Breast epithelium (tissue), 3 donors: ENCODE measurements around the gene C12orf57.

ENCODE experiments used
- POLR2A ChIP-seq: fragments of 450-650 bp; IDR thresholded peaks from one replicate; pipeline ENCODE4 v1.6.1; 2016; ENCODE audit warnings: antibody characterized with exemption, mild to moderate bottlenecking, moderate library complexity
- POLR2AphosphoS5 ChIP-seq, 3 donors: sonication (generic); formaldehyde crosslinking; IDR thresholded peaks; one replicate each; pipeline ENCODE4 v1.6.1; 2017; ENCODE audit warnings: antibody characterized with exemption in 3 of 3
- TF ChIP-seq, protein P1 (sequence below), 3 donors: fragments of 450-650 bp; IDR thresholded peaks; one replicate each; pipeline ENCODE4 v1.5.1; 2016 to 2017; ENCODE audit warnings: antibody characterized with exemption in 3 of 3, mild to moderate bottlenecking in 3 of 3, moderate library complexity in 3 of 3

DNA sequence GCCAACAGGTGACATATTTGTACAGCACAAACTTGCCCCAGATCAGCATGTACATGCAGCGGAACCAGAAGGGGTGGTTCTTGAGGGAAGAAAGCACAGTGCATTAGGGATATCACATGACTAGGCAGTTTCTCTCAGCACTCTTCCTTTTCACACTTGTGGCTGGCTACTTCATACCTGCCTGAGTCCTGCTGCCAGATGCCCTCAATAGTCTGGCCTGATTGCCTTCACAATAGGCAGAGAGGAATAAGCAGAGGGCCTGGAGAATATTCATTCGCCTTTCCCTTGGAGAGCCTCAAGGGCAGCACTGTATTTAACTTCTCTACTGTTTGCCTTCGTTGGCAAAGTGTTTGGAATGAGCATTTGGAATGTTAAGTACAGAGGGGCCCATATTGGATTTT lies 34.8 kb downstream of the C12orf57 start:
- TF ChIP-seq POLR2AphosphoS5 (IDR thresholded peaks at IDR 0.05) (no peak), POLR2A (no peak)
- TF ChIP-seq, protein P1, sequence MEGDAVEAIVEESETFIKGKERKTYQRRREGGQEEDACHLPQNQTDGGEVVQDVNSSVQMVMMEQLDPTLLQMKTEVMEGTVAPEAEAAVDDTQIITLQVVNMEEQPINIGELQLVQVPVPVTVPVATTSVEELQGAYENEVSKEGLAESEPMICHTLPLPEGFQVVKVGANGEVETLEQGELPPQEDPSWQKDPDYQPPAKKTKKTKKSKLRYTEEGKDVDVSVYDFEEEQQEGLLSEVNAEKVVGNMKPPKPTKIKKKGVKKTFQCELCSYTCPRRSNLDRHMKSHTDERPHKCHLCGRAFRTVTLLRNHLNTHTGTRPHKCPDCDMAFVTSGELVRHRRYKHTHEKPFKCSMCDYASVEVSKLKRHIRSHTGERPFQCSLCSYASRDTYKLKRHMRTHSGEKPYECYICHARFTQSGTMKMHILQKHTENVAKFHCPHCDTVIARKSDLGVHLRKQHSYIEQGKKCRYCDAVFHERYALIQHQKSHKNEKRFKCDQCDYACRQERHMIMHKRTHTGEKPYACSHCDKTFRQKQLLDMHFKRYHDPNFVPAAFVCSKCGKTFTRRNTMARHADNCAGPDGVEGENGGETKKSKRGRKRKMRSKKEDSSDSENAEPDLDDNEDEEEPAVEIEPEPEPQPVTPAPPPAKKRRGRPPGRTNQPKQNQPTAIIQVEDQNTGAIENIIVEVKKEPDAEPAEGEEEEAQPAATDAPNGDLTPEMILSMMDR (IDR thresholded peaks at IDR 0.05) = no peak
